Stomach (tissue), 9 donors: ENCODE results near the gene GREB1L. TPM values are rescaled to one million over a fixed set of nuclear protein-coding genes. Genes with fewer than 3 reads are reported as not detected.
"Not testable (repeated sequence)": the region's sequence is repeated elsewhere in the genome, so short reads cannot be mapped to it uniquely, and the experiment has no call there.

ENCODE experiments used
- DNase-seq, 2 donors: peaks; one replicate each; pipeline versions ENCODE4 v3.0.0 to v3.0.0-alpha.2; 2013 to 2019
- H3K27ac ChIP-seq, 5 donors: fragments of 200-600 bp in 4 of 5; sonication (generic) in 4 of 5; one replicate each; pipeline ENCODE4 v1.5.1; 2013 to 2019; ENCODE audit warnings: mild to moderate bottlenecking in 1 of 5, moderate library complexity in 1 of 5
- H3K27me3 ChIP-seq, 3 donors: fragments of 200-600 bp; sonication (generic); one replicate each; pipeline ENCODE4 v1.5.1; 2017 to 2019; ENCODE audit warnings: mixed run types in 1 of 3
- H3K36me3 ChIP-seq, 4 donors: fragments of 200-600 bp; sonication (generic); 1 replicate in 3 of 4; 2 replicates in 1 of 4; pipeline ENCODE4 v1.5.1; 2016 to 2019
- H3K4me1 ChIP-seq, 4 donors: fragments of 200-600 bp; sonication (generic); one replicate each; pipeline ENCODE4 v1.5.1; 2016 to 2019
- H3K4me3 ChIP-seq, 4 donors: fragments of 200-600 bp; sonication (generic) in 3 of 4; one replicate each; pipeline ENCODE4 v1.5.1; 2016 to 2019; ENCODE audit warnings: mild to moderate bottlenecking in 1 of 4
- H3K9me3 ChIP-seq, 4 donors: fragments of 200-600 bp; sonication (generic); one replicate each; pipeline ENCODE4 v1.5.1; 2016 to 2019
- EP300 ChIP-seq: sonication (generic); formaldehyde crosslinking; IDR thresholded peaks from one replicate; pipeline ENCODE4 v1.6.1; 2017; ENCODE audit warnings: antibody characterized with exemption
- POLR2A ChIP-seq, 4 donors: fragments of 450-650 bp; IDR thresholded peaks; one replicate each; pipeline ENCODE4 v1.6.1; 2016; ENCODE audit warnings: antibody characterized with exemption in 4 of 4, control low read depth in 2 of 4, mild to moderate bottlenecking in 1 of 4, moderate library complexity in 1 of 4
- POLR2AphosphoS5 ChIP-seq, 3 donors: sonication (generic); formaldehyde crosslinking; IDR thresholded peaks; one replicate each; pipeline ENCODE4 v1.6.1; 2016; ENCODE audit warnings: antibody characterized with exemption in 3 of 3
- WGBS, 5 donors: extraction: QIAGEN DNeasy Blood & Tissue Kit in 3 of 5; methylation state at CpG; one replicate each; pipeline versions ENCODE4 v1.1.5 to v1.1.7; 2013 to 2018; 5-methylcytosine and 5-hydroxymethylcytosine counted together
- intact Hi-C: fragments of 100-400 bp; cut with DNase I; formaldehyde crosslinking; loops from one replicate; pipeline ENCODE4 v1.15.1; 2023; ENCODE audit warnings: low total_unique reads
- polyA plus RNA-seq, 3 donors: library from polyadenylated mRNA; stranded (reverse); fragments of 200-250 nt; gene quantifications; one replicate each; pipeline ENCODE4 v1.2.3, GENCODE V29; 2013
- total RNA-seq, 5 donors: library from RNA; depleted of rRNA; stranded (reverse); fragments of >200 nt; gene quantifications; one replicate each; pipeline versions ENCODE4 v1.1.0 to v1.2.3, GENCODE V29; 2014 to 2016
- TF ChIP-seq, protein P1 (sequence below), 7 experiments: fragments of 450-650 bp in 4 of 7; fragments of 200-600 bp in 3 of 7; sonication (generic) in 3 of 7; IDR thresholded peaks; one replicate each; pipeline ENCODE4 v1.5.1; 2016 to 2019; ENCODE audit warnings: antibody characterized with exemption in 7 of 7, control low read depth in 2 of 7, mild to moderate bottlenecking in 1 of 7
- donor health status: healthy with polysubstance abuse.
- donor health status: Bipolar disorder and iron deficiency.
- donor health status: healthy.

The GREB1L gene
- total and polyA plus RNA-seq, 8 donors: 0.15 to 77.6 (median 0.45) TPM; not detected in 1

DNA sequence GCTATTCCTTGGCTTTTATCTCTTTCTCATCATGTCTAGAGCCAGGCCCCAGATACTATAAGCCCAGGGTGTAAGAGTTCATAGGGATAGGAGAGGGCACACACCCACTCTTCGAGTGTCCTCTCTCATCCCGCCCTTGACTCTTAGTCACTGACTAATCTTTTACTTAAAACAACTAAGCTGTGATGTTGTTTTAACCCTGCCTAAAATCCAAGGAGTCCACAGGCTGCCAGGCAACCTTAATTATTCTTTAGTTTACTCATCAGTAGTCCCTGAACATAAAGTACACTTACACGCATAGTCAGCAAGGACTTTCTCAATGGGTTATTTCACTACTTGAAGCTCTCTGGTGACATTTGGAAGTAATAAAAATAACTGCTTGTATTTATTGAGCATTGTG is 28.4 kb downstream of the GREB1L start:
- Histone ChIP-seq H3K4me3 (no peak overlapping the region), H3K27me3 (no peaks in the 10 kb centered on the region), H3K9me3 (no peaks in the 10 kb centered on the region), H3K27ac (no peak overlapping the region), H3K4me1 (no peaks in the 10 kb centered on the region), H3K36me3 (no peaks in the 10 kb centered on the region)
- intact Hi-C loops: no loop called here
- TF ChIP-seq, protein P1, sequence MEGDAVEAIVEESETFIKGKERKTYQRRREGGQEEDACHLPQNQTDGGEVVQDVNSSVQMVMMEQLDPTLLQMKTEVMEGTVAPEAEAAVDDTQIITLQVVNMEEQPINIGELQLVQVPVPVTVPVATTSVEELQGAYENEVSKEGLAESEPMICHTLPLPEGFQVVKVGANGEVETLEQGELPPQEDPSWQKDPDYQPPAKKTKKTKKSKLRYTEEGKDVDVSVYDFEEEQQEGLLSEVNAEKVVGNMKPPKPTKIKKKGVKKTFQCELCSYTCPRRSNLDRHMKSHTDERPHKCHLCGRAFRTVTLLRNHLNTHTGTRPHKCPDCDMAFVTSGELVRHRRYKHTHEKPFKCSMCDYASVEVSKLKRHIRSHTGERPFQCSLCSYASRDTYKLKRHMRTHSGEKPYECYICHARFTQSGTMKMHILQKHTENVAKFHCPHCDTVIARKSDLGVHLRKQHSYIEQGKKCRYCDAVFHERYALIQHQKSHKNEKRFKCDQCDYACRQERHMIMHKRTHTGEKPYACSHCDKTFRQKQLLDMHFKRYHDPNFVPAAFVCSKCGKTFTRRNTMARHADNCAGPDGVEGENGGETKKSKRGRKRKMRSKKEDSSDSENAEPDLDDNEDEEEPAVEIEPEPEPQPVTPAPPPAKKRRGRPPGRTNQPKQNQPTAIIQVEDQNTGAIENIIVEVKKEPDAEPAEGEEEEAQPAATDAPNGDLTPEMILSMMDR (IDR thresholded peaks at IDR 0.05): no peak
- TF ChIP-seq POLR2A (IDR thresholded peaks at IDR 0.05): no peak
- TF ChIP-seq POLR2AphosphoS5 (IDR thresholded peaks at IDR 0.05): no peak
- TF ChIP-seq EP300: no peak
- 62 to 76% (median 71%) methylated on average over 3 of the region's 3 CpGs for WGBS, 5 donors
- no peak for DNase-seq

DNA sequence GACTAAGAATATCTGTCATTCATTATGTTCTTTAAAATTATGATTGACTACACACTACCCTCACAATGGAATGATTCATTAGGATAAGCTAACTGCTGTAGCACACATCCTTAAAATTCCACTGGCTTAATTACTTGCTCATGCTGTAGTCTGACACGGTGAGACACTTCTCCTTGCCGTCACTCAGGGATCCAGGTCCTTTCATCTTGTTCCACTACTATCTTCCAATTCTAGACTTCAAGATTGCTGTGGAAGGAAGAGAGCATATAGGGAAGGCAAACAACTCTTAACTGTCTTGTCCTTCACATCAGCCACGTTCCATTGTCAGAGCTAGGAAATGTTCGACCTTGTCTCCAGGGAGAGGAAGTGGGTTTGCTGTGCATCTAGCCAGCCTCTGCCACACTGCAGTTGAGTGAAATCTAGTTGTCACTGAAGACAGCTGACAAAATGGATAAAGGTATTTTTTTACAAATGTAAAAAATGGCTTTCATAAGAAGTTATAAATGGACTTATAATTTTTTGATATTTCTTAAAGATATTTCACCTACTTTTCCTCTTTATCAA is 30.1 kb downstream of the GREB1L start:
- Histone ChIP-seq H3K9me3 (no peaks in the 10 kb centered on the region), H3K27ac (no peak overlapping the region), H3K4me3 (no peak overlapping the region), H3K36me3 (no peaks in the 10 kb centered on the region), H3K27me3 (no peaks in the 10 kb centered on the region), H3K4me1 (no peaks in the 10 kb centered on the region)
- TF ChIP-seq POLR2A (IDR thresholded peaks at IDR 0.05): no peak
- TF ChIP-seq EP300: no peak
- intact Hi-C loops: no loop called here
- no peak for DNase-seq
- WGBS, 5 donors: 45 to 50% (median 48%) methylated on average over 4 of the region's 4 CpGs

DNA sequence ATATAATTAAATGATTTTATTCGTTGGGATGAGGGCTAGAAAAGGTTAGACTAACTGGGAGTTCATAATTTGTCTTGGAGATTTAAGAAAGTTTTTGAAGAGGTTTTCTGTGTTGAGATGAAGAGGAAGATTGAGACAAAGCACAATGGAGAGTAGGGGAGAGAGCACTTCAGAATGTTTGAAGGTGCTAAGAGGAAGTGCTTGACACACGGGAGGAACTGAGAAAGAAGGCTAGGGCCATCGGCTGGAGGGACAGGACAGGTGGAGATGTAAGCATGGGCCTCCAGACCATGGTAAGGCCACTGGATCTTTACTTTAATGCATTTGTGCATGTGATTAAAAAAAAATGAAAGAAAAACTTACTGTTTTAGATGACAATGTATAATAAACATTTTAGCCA is 31.5 kb downstream of the GREB1L start:
- H3K27ac ChIP-seq: no peak overlapping the region
- WGBS, 5 donors: 43 to 52% (median 47%) methylated on average over 3 of the region's 3 CpGs
- no peaks in the 10 kb centered on the region for H3K36me3 ChIP-seq
- DNase-seq: no peak
- no peak overlapping the region for H3K4me3 ChIP-seq
- H3K9me3 ChIP-seq: no peaks in the 10 kb centered on the region
- intact Hi-C loops: no loop called here
- no peaks in the 10 kb centered on the region for H3K27me3 ChIP-seq
- no peaks in the 10 kb centered on the region for H3K4me1 ChIP-seq
- TF ChIP-seq POLR2AphosphoS5 (IDR thresholded peaks at IDR 0.05) (no peak), EP300 (no peak), POLR2A (IDR thresholded peaks at IDR 0.05) (no peak)
- TF ChIP-seq, protein P1 (IDR thresholded peaks at IDR 0.05): no peak

DNA sequence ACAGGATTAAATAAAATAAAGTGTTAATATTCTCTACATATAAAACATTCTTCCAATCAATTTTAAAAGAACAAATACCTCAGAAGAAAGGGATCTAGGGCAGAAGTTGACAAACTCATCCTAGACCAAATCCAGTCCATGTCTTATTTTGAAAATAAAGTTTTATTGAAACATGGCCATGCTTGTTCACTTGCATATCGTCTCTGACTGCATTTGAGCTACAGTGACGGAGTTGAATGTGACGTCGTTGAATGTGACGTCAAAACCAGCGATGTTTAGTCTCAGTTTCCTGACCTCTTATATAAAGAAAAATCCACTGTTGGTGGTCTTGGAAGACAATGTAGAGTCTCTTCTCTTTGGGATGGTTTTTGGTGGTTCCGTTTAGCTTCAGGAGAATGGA is 33.6 kb downstream of the GREB1L start:
- intact Hi-C loops: no loop called here
- DNase-seq: no peak
- Histone ChIP-seq H3K4me3 (no peak overlapping the region), H3K36me3 (no peaks in the 10 kb centered on the region), H3K27ac (no peak overlapping the region), H3K27me3 (no peaks in the 10 kb centered on the region), H3K4me1 (no peaks in the 10 kb centered on the region), H3K9me3 (no peaks in the 10 kb centered on the region)
- WGBS, 5 donors: 89 to 96% (median 92%) methylated on average over 7 of the region's 7 CpGs
- TF ChIP-seq EP300: no peak
- TF ChIP-seq, protein P1 (IDR thresholded peaks at IDR 0.05): no peak
- TF ChIP-seq POLR2A (IDR thresholded peaks at IDR 0.05): no peak
- no peak for TF ChIP-seq POLR2AphosphoS5 (IDR thresholded peaks at IDR 0.05)

DNA sequence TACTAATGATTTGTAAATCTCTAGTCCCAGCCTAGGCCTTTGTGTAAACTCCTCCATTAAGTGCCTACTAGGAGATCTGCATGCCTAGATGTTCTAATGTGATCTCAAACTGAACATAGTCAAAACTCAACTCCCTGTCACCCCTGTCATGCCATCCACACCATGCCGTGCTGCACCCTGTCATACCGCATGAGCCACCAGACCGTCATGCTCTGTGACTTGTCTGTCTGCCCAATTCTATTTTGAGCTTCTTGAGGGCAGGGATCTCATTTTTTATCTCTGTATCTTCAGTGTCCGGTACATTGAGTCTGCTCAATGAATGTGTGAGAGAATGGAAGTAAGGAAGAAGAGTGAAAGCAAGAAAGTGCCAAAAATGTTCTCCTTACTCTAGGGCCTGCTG is 35.5 kb downstream of the GREB1L start:
- WGBS, 5 donors: 88 to 94% (median 93%) methylated on average over 4 of the region's 4 CpGs
- intact Hi-C loops: no loop called here
- H3K36me3 ChIP-seq: no peaks in the 10 kb centered on the region
- DNase-seq: no peak
- TF ChIP-seq, protein P1 (IDR thresholded peaks at IDR 0.05): no peak
- TF ChIP-seq POLR2AphosphoS5 (IDR thresholded peaks at IDR 0.05) (no peak), POLR2A (IDR thresholded peaks at IDR 0.05) (no peak), EP300 (no peak)
- no peaks in the 10 kb centered on the region for H3K9me3 ChIP-seq
- H3K27ac ChIP-seq: no peak overlapping the region
- no peaks in the 10 kb centered on the region for H3K27me3 ChIP-seq
- H3K4me1 ChIP-seq: no peaks in the 10 kb centered on the region
- H3K4me3 ChIP-seq: no peak overlapping the region

DNA sequence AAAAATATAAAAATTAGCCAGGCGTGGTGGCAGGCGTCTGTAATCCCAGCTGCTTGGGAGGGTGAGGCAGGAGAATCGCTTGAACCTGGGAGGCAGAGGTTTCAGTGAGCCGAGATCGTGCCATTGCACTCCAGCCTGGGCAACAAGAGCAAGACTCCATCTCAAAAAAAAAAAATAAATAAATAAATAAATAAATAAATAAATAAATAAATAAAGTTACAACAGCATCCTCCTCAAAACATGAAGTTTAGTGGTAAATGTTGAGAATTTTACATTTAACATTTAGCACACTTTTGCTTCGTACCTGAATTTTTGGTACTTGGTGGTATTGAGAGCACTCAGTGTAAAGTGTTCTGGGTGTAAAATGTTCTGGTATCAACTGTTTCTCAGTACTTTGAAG is 36.2 kb downstream of the GREB1L start:
- DNase-seq, H3K27me3 ChIP-seq, H3K9me3 ChIP-seq, H3K36me3 ChIP-seq, H3K27ac ChIP-seq, H3K4me3 ChIP-seq, intact Hi-C loops, H3K4me1 ChIP-seq: not testable (repeated sequence)
- WGBS, 5 donors: 91 to 99% (median 93%) methylated on average over 6 of the region's 6 CpGs
